ENCODE results near the gene PARD3B. TPM values are rescaled to one million over a fixed set of nuclear protein-coding genes. Genes with fewer than 3 reads are reported as not detected.

The PARD3B gene
- total and polyA plus RNA-seq, 2 experiments from 2014 or later = 3.5 to 4.4 TPM

DNA sequence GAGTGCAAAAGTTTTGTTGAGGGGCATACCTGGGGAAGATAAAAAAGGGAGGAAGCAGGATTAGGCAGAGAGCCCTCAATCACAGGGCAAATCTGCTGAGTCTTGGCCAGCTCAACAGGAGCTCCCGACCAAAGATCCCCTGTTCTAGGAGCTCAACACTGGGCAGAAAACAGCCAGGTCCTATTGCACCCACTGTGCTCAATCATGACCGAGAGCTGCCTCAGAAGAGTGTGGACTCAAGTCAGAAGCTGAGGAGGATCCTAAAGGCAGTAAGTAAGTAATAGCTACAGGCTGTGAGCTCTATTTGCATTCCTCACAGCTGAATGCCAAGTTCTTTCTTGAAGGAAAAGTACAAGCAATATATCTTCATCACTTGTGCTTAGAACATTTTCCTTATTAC is 802.6 kb downstream of the PARD3B start (continued):
- TF ChIP-seq, protein P1, sequence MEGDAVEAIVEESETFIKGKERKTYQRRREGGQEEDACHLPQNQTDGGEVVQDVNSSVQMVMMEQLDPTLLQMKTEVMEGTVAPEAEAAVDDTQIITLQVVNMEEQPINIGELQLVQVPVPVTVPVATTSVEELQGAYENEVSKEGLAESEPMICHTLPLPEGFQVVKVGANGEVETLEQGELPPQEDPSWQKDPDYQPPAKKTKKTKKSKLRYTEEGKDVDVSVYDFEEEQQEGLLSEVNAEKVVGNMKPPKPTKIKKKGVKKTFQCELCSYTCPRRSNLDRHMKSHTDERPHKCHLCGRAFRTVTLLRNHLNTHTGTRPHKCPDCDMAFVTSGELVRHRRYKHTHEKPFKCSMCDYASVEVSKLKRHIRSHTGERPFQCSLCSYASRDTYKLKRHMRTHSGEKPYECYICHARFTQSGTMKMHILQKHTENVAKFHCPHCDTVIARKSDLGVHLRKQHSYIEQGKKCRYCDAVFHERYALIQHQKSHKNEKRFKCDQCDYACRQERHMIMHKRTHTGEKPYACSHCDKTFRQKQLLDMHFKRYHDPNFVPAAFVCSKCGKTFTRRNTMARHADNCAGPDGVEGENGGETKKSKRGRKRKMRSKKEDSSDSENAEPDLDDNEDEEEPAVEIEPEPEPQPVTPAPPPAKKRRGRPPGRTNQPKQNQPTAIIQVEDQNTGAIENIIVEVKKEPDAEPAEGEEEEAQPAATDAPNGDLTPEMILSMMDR (conservative IDR thresholded peaks at IDR 0.05; ENCODE audit: low read depth in 2 of 2) = no peak
- TF ChIP-seq, protein P2, sequence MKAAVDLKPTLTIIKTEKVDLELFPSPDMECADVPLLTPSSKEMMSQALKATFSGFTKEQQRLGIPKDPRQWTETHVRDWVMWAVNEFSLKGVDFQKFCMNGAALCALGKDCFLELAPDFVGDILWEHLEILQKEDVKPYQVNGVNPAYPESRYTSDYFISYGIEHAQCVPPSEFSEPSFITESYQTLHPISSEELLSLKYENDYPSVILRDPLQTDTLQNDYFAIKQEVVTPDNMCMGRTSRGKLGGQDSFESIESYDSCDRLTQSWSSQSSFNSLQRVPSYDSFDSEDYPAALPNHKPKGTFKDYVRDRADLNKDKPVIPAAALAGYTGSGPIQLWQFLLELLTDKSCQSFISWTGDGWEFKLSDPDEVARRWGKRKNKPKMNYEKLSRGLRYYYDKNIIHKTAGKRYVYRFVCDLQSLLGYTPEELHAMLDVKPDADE (IDR thresholded peaks at IDR 0.05) = no peak

DNA sequence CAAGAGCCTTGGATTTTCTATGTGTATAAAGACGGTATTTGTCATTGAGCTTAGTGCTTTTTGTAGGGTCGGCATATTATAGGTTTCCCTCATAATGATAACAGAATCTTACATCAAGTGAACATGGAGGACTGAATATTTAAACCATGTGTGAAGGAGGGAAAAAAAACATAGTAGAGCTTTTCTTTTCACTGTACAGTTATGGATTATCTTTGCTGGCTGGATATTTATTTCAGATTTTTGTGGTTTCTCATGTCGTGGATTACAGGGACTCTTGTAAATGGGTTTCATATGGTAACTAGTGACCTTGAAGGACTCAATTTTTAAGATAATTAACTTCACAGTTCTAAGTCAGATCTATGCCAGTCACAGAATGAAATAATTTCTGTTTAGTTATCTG is 806.8 kb downstream of the PARD3B start:
- Histone ChIP-seq H2AFZ (no peak overlapping the region), H3K4me3 (no peak overlapping the region), H3K4me2 (no peak overlapping the region), H3K27ac (ENCODE audit: low read depth) (no peak overlapping the region), H3F3A (replicated peaks; ENCODE audit: low read depth) (no peaks in the 10 kb centered on the region), H3K36me3 (ENCODE audit: insufficient read depth) (no peaks in the 10 kb centered on the region), H4K20me1 (replicated peaks; ENCODE audit: insufficient read depth) (no peaks in the 10 kb centered on the region), H3K4me1 (ENCODE audit: insufficient read depth) (peaks cover 11% of the 10 kb centered on the region), H3K9me2 (ENCODE audit: insufficient read depth) (peaks cover 4% of the 10 kb centered on the region; the same call in 1 of the 2 replicates), H3K79me2 (replicated peaks; ENCODE audit: insufficient read depth) (no peaks in the 10 kb centered on the region), H3K27me3 (ENCODE audit: insufficient read depth) (no peaks in the 10 kb centered on the region)
- peaks cover 4% of the 10 kb centered on the region; the same call in 2 of the 3 replicates for H3K36me3 Mint-ChIP-seq (ENCODE audit: low read depth)
- TF ChIP-seq CREB1 (CRISPR knock-in tag; IDR thresholded peaks at IDR 0.05; ENCODE audit: low read depth) (no peak), NANOG (IDR thresholded peaks at IDR 0.05; ENCODE audit: borderline replicate concordance) (no peak), EZH2 (IDR thresholded peaks at IDR 0.05; ENCODE audit: low read depth, unreplicated experiment) (no peak)
- TF ChIP-seq, protein P2 (IDR thresholded peaks at IDR 0.05) = no peak
- TF ChIP-seq, protein P3, sequence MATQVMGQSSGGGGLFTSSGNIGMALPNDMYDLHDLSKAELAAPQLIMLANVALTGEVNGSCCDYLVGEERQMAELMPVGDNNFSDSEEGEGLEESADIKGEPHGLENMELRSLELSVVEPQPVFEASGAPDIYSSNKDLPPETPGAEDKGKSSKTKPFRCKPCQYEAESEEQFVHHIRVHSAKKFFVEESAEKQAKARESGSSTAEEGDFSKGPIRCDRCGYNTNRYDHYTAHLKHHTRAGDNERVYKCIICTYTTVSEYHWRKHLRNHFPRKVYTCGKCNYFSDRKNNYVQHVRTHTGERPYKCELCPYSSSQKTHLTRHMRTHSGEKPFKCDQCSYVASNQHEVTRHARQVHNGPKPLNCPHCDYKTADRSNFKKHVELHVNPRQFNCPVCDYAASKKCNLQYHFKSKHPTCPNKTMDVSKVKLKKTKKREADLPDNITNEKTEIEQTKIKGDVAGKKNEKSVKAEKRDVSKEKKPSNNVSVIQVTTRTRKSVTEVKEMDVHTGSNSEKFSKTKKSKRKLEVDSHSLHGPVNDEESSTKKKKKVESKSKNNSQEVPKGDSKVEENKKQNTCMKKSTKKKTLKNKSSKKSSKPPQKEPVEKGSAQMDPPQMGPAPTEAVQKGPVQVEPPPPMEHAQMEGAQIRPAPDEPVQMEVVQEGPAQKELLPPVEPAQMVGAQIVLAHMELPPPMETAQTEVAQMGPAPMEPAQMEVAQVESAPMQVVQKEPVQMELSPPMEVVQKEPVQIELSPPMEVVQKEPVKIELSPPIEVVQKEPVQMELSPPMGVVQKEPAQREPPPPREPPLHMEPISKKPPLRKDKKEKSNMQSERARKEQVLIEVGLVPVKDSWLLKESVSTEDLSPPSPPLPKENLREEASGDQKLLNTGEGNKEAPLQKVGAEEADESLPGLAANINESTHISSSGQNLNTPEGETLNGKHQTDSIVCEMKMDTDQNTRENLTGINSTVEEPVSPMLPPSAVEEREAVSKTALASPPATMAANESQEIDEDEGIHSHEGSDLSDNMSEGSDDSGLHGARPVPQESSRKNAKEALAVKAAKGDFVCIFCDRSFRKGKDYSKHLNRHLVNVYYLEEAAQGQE (IDR thresholded peaks at IDR 0.05; ENCODE audit: unreplicated experiment) = no peak
- peaks cover 2% of the 10 kb centered on the region for H3K27me3 Mint-ChIP-seq (ENCODE audit: insufficient read depth, low read depth, poor library complexity)
- DNase-seq (ENCODE audit: low spot score) (no peak), ATAC-seq (no peak)
- H3K9me3 Mint-ChIP-seq = no peaks in the 10 kb centered on the region; the same call in 2 of the 3 replicates
- H3K4me1 Mint-ChIP-seq = peaks cover 12% of the 10 kb centered on the region
- H3K27ac Mint-ChIP-seq = no peak overlapping the region
- no peak overlapping the region for H3K4me3 Mint-ChIP-seq
